ENCODE measurements around the gene SURF2.

SURF2 gene

DNA sequence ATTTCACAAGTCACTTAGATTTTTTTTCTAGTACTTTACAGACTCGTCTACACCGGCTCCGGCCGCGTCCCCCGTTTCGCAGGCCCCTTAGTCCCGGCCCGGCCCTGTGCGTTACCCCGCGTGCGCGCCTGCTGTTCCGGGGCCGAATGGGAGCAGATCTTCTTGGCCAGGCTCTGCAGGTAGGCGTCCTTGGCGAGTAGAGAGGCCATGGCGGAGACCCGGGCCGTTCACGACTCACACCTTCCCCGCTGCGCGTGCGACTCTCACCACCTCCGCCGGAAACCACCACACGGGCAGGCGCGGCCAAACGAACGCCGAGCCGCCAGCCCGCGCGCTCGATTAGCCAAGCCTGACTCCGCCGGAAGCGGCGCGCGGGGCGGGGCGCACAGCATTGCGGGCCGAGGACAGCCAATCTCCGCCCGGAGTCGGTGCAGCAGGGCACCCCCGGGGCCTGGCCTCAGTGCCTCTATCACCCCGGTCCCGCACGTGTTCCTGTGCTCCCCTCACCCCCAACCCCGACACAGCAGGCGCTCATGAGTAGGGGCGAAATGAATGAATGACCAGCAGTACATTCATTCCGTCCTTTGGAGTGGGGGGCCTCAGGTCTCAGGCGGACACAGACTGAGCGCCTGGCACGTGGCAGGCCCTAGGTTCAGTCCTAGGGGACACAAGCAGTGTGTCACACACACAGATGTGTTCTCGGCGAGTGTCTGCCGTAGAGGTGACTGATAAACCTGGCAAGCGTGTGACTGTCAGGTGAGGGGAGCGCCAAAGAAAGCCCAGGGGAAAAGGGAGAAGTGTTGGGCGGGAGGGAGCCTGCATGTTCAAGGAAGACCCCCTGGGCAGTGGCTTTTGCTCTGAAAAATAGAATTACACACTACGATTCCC is 20.2 kb upstream of the SURF2 start, which contains the start of gene SURF6:
TSS of gene SURF6 (minus strand) at position 265 of the 888 bp plus-strand sequence. CDS start at position 209, 56 bp downstream.
- DNase-seq (ENCODE audit: low read depth) = peak; percentile 90

- DNase-seq (ENCODE audit: low read depth) = no peak
Measured at GRCh38 chr9:133339641-133340040, 16.7 kb upstream of the SURF2 start.

GRCh38 chr9:133340256-133340655 is 16.1 kb upstream of the SURF2 start:
- DNase-seq (ENCODE audit: low read depth) = no peak

DNA sequence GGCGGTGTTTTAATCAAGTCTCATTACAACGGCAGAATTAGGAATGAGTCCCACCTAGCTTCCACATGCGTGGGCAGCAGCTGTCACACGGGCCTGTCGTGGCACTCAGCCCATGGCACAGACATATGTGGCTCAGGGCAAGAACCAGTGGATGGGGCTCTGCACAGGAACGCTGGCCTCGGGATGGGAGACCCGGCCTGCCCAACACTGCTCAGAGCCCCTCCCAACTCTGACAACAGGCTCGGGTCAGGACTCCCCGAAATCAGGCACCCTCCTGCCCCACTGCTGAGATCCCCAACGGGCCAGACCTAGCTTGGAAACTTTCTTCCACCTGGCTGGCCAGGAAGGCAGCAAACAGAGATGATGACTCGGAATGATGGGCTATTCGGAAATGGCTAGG is 15.4 kb upstream of the SURF2 start:
- DNase-seq (ENCODE audit: low read depth) = no peak

- no peak for DNase-seq (ENCODE audit: low read depth)
Measured at GRCh38 chr9:133341369-133342068, 14.8 kb upstream of the SURF2 start.

GRCh38 chr9:133342069-133342406 is 14.3 kb upstream of the SURF2 start:
- DNase-seq (ENCODE audit: low read depth) = no peak

DNA sequence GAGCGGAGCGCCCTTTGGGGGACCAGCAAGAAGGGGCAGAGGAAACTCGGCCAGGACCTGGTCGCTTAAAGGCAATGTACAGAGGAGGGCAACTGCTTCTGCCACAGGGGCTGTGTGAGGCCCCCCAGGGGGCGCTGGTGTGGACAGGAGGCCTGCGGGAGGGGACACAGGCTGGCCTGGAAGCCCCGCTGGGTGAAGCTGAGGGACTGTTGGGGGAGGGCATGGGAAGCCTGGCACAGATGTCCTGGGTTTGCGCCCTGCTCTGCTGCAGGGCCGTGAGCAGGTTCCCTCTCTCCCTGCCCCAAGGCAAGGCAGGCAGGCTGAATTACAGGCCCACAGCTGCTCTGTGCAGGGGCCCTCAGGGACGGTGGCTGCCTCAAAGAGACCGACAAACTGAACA is 13.8 kb upstream of the SURF2 start:
- no peak for DNase-seq (ENCODE audit: low read depth)

DNA sequence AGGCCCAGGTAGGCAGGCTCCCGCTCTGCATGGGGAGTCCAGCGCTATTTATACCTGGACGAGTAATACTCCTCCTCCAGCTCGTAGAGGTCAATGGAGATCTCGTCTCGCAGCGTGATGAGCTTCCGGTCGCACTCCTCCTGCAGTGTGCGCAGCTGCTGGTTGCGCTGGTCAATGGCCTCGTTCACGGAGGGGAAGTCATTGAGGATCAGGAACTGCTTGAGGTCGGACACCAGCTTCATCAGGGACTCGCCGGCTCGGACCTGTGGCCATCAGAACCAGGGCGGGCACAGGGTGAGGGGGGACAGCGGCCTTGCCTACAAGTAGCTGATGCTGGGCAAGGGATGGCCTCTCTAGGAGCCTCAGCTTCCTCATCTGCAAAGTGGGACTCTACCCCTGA is 12.3 kb upstream of the SURF2 start:
- DNase-seq (ENCODE audit: low read depth) = no peak

GRCh38 chr9:133344979-133345378 is 11.4 kb upstream of the SURF2 start:
- no peak for DNase-seq (ENCODE audit: low read depth)

GRCh38 chr9:133345596-133345995 is 10.8 kb upstream of the SURF2 start:
- no peak for DNase-seq (ENCODE audit: low read depth)

DNA sequence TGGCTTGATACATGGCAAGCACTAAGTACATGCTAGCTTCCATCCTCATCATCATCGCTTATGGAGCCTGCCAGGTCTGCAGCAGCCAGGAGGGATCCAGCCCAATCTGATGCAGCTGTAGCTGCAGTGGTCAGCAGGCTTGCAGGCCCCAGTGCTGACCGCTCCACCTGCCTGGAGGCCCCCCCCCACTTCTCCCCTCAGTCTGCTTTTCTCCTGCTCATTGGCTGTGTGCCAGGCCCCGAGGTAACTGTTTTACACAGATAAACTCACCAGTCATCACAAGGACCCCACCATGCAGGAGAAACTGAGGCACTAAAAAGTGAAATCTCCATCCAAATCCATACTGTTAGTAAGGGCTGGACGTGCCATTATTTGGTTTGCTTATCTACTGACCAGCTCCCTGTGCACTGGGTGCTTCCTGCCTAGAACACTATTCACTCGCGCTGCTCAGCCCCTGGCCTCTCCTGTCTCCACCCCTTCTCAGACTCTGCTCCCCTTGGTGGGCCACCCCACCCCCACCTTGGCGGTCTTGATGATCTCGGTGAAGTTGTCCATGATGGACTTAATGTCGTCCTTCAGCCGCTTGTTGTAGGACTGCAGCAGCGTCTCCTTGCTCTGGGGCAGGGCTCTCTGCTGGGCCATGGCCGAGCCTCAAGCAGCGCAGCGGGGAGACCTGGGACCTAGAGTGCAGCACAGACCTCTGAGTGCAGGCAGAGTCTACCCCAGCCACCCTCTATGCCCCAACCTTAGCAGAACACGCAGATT is 10.1 kb upstream of the SURF2 start:
- no peak for DNase-seq (ENCODE audit: low read depth)

DNA sequence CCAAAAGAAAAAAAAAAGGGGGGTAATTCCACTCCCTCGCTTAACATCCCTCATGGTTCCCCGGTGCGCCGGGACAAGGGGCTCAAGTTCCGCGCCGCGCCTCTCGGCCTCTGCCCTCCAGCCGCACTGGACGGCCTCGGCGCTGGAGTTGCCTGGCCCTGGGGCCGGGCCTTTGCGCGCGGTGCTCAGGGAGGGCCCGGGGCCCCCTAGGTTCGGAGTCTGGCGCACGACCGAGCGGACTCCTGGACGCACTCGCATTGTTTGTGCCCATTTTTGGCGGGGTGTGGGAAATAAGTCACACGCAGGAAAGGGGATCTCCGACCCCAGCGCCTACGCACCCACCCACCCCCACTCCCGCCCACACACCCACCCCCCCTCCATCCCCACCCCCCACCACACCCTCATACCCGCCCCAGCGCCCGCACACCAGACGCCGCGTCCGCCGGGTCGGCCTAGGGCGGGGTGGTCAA is 8.8 kb upstream of the SURF2 start:
- DNase-seq (ENCODE audit: low read depth) = no peak

DNA sequence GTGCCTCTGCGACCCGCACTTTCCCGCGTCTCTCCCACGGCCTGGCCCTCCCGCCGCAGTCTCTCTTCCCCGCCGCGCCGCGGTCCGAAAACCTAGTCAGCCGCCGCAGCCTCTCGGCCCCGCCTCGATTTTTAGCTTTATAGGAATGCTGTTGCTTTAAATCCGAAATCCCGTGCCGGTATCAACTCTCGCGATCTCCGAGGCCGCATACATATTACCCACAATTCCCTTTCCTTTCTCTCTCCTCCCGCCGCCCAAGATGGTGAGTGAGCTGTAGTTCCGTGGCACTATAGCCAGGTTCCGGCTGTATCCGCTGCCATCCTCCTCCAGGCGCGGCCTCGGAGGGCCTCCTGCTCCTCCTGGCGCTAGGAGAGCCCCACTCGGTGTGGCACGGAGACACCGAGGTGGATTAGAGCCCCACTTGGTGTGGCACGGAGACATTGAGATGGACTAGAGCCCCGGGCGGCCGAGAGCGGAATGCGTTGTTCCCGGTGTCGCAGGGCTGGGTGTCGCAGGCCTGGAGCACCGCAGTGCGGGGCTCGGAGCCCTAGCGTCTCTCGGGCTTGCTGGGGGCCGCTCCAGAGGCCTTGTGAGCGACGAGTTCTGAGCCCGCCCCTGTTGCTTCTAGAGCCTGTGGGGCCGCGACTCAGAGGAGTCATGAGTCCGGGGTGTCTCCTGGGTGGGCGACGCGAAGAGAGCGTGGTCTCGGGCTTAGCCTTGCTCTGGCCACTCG is 8.2 kb upstream of the SURF2 start, which contains the start of the genes MED22 and RPL7A:
TSS of gene MED22 (minus strand) at position 147 of the 733 bp plus-strand sequence. CDS start 1,469 bp downstream, outside the sequence.
TSS of gene RPL7A (plus strand) at position 234 of the 733 bp plus-strand sequence. CDS start at position 260, 26 bp downstream.
- peak; percentile 79 for DNase-seq (ENCODE audit: low read depth)

GRCh38 chr9:133348718-133349573 is 7.4 kb upstream of the SURF2 start:
- no peak for DNase-seq (ENCODE audit: low read depth)

GRCh38 chr9:133349965-133350616 is 6.3 kb upstream of the SURF2 start:
- DNase-seq (ENCODE audit: low read depth) = no peak

DNA sequence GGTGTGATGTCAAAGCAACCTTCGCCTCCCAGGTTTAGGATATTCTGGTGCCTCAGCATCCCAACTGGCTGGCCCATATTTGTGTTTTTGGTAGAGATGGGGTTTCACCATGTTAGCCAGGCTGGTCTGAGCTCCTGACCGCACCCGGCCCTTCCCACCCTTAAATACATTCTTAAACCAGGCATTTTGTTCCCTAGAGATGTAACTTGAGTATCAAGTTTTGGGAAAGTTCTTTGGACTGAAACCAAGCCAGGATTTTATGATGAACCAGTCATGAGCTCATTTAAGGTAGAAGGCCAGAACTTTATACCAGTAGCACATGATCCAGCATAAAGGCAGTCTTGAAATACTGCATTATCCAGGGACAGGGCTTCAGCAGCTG is 4.8 kb upstream of the SURF2 start:
- DNase-seq (ENCODE audit: low read depth) = no peak

DNA sequence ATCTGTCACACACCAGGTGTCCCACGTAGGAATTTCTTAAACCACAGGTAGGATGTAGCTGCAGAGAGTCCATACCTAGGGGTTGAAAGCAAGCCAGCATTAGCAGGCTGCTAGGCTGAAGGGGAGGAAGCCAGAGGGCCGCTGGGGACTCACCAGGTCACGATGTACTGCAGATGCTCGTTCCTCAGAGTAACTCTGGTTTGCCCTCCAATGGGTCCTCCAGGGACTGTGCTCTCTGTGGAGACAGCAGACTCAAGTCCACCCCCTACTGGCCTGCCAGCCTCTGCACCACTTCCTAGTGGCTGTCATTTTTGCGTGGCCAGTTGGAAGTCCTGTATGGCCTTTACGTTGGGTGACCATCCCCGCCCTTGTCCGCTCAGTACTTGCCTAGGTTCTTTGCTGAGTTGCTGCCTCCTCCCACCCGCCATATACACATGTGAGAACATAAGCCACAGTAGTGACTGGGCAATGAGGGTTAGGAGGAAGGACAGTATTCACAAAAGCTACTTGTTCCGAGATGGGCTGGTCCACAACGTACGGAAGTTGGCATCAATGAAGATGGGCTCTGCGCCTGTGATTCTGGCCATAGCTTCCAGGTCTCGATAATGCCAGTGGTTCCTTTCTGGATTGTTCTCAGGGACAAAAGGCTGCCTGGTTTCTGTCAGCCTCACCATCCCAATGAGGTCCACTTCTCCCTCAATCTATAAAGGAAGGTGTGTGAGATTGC is 4.3 kb upstream of the SURF2 start:
- DNase-seq (ENCODE audit: low read depth) = no peak

GRCh38 chr9:133352635-133353340 is 3.6 kb upstream of the SURF2 start:
- no peak for DNase-seq (ENCODE audit: low read depth)

GRCh38 chr9:133353548-133353947 is 2.8 kb upstream of the SURF2 start:
- no peak for DNase-seq (ENCODE audit: low read depth)

Measured in activated T-helper 1 cell treated with Interleukin-2 at 50 U/mL for 16 hours (primary cell).